ENCODE results near the gene GALNT1. TPM values are rescaled to one million over a fixed set of nuclear protein-coding genes. Genes with fewer than 3 reads are reported as not detected.

Gene GALNT1
- total and polyA plus RNA-seq, 2 of the 4 experiments (the other 2 are of a cell fraction) = 24.9 to 43.9 TPM

DNA sequence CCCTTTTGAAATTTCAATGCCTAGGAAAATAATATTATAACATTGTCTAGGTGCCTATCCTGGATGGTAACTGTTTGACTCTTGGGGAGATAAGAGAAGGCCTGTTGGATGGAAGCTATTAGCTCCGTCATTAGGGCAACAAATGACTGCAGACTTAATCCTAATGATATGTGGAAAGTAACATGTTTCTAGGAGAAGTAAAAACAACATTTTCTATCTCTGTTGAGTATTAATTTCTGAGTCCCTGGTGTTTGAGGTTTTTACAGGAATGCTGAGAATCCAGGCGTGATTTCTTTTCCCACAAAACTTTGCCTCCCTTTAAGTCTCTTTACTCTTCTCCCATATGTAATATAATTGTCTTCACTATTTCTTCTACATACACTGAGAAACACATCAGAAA, 159.1 kb downstream of the GALNT1 start:
- no peak overlapping the region for H2BK15ac ChIP-seq (ENCODE audit: low read depth, low read length)
- H3K4me3 ChIP-seq (ENCODE audit: insufficient read depth, low read depth, low read length) = no peak overlapping the region
- H3K9ac ChIP-seq (ENCODE audit: low read depth, low read length) = no peak overlapping the region
- H2BK5ac ChIP-seq (ENCODE audit: low read depth, low read length, poor library complexity, severe bottlenecking) = no peak overlapping the region
- no TSS peak for BruUV-seq (replicated peaks)
- H3K27ac ChIP-seq (ENCODE audit: insufficient read depth, low read length) = no peak overlapping the region
- no peak overlapping the region for H3K56ac ChIP-seq (ENCODE audit: extremely low read depth, insufficient read depth, low read length)
- H2AK5ac ChIP-seq (ENCODE audit: low read depth, low read length) = no peak overlapping the region
- intact Hi-C loops (cut with micrococcal nuclease) (no loop called here), dilution Hi-C loops (cut with HindIII; ENCODE audit: low sequenced_read_pairs, unreplicated experiment) (no loop called here), in situ Hi-C loops (cut with MboI; ENCODE audit: low sequenced_read_pairs) (no loop called here)
- H3K9me3 ChIP-seq (ENCODE audit: control insufficient read depth, insufficient read depth, low read length) = no peaks in the 10 kb centered on the region
- ChIA-PET CTCF (no interaction called here), POLR2A (ENCODE audit: unreplicated experiment) (no interaction called here)
- no peak overlapping the region for H2BK20ac ChIP-seq (ENCODE audit: low read depth, low read length)
- H3K27me3 ChIP-seq (ENCODE audit: control insufficient read depth, insufficient read depth, low read length) = no peaks in the 10 kb centered on the region
- DNase-seq = no peak
- no peak overlapping the region for H2AFZ ChIP-seq (replicated peaks; ENCODE audit: low read length, poor library complexity)
- no CpG with 5 or more reads among the region's 2 CpGs for WGBS, 2 experiments (ENCODE audit: extremely low coverage in 2 of 2, insufficient read length in 1 of 2)
- no peak overlapping the region for H4K5ac ChIP-seq (ENCODE audit: low read depth, low read length)
- no peak overlapping the region for H2BK120ac ChIP-seq (ENCODE audit: low read depth, low read length)
- H4K8ac ChIP-seq (ENCODE audit: low read depth in 2 of 2, low read length in 2 of 2) = no peak overlapping the region
- ATAC-seq (ENCODE audit: low read depth) = no peak
- H3K23ac ChIP-seq (ENCODE audit: low read depth, low read length) = no peak overlapping the region
- H3K14ac ChIP-seq (replicated peaks; ENCODE audit: low read depth, low read length) = no peak overlapping the region
- no peak overlapping the region for H3K4ac ChIP-seq (ENCODE audit: low read depth, low read length)
- no peak overlapping the region for H3K4me2 ChIP-seq (ENCODE audit: low read depth, low read length)
- H3K18ac ChIP-seq (ENCODE audit: low read depth, low read length) = no peak overlapping the region
- H3K36me3 ChIP-seq (ENCODE audit: control insufficient read depth, insufficient read depth, low read length) = no peaks in the 10 kb centered on the region
- H3K9me1 ChIP-seq (ENCODE audit: insufficient read depth, low read length) = no peaks in the 10 kb centered on the region
- H3K79me1 ChIP-seq (ENCODE audit: low read depth in 1 of 2, low read length in 2 of 2) = no peaks in the 10 kb centered on the region
- H4K91ac ChIP-seq (ENCODE audit: insufficient read depth, low read depth, low read length) = no peak overlapping the region
- H4K20me1 ChIP-seq (ENCODE audit: insufficient read depth, low read length) = no peaks in the 10 kb centered on the region
- H3K4me1 ChIP-seq (ENCODE audit: control insufficient read depth, insufficient read depth, low read length) = no peaks in the 10 kb centered on the region
- no peak overlapping the region for H2AK9ac ChIP-seq (replicated peaks; ENCODE audit: low read depth, low read length, poor library complexity)
- no peak for TF ChIP-seq CHD1 (IDR thresholded peaks at IDR 0.05; ENCODE audit: low read depth, low read length)
- no peak for TF ChIP-seq MXI1 (IDR thresholded peaks at IDR 0.05; ENCODE audit: borderline replicate concordance, low read depth, low read length)
- TF ChIP-seq, protein P1, sequence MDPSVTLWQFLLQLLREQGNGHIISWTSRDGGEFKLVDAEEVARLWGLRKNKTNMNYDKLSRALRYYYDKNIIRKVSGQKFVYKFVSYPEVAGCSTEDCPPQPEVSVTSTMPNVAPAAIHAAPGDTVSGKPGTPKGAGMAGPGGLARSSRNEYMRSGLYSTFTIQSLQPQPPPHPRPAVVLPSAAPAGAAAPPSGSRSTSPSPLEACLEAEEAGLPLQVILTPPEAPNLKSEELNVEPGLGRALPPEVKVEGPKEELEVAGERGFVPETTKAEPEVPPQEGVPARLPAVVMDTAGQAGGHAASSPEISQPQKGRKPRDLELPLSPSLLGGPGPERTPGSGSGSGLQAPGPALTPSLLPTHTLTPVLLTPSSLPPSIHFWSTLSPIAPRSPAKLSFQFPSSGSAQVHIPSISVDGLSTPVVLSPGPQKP (IDR thresholded peaks at IDR 0.05; ENCODE audit: borderline replicate concordance, low read depth, low read length) = no peak
- TF ChIP-seq RCOR1 (IDR thresholded peaks at IDR 0.05; ENCODE audit: insufficient replicate concordance, low read length) = no peak
- no peak for TF ChIP-seq NFE2L2 (IDR thresholded peaks at IDR 0.05; ENCODE audit: low read depth, low read length)
- no peak for TF ChIP-seq MAZ (IDR thresholded peaks at IDR 0.05; ENCODE audit: borderline replicate concordance, low read depth, low read length)
- TF ChIP-seq MAFK (IDR thresholded peaks at IDR 0.05; ENCODE audit: low read depth, low read length) = no peak
- TF ChIP-seq FOS (IDR thresholded peaks at IDR 0.05; ENCODE audit: low read depth, low read length) = no peak
- no peak for TF ChIP-seq BHLHE40 (IDR thresholded peaks at IDR 0.05; ENCODE audit: low read depth, low read length)
- TF ChIP-seq POLR2A (IDR thresholded peaks at IDR 0.05; ENCODE audit: low read depth, low read length) = no peak
- TF ChIP-seq, protein P2, sequence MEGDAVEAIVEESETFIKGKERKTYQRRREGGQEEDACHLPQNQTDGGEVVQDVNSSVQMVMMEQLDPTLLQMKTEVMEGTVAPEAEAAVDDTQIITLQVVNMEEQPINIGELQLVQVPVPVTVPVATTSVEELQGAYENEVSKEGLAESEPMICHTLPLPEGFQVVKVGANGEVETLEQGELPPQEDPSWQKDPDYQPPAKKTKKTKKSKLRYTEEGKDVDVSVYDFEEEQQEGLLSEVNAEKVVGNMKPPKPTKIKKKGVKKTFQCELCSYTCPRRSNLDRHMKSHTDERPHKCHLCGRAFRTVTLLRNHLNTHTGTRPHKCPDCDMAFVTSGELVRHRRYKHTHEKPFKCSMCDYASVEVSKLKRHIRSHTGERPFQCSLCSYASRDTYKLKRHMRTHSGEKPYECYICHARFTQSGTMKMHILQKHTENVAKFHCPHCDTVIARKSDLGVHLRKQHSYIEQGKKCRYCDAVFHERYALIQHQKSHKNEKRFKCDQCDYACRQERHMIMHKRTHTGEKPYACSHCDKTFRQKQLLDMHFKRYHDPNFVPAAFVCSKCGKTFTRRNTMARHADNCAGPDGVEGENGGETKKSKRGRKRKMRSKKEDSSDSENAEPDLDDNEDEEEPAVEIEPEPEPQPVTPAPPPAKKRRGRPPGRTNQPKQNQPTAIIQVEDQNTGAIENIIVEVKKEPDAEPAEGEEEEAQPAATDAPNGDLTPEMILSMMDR (conservative IDR thresholded peaks at IDR 0.05; ENCODE audit: low read depth, low read length) = no peak
